ENCODE data around the gene ZNF750.

Gene ZNF750

GRCh38 chr17:82862737-82863382 lies 23.0 kb upstream of the ZNF750 start:
- peak overlapping the region in 15 of 21 experiments; percentile 3 to 91 (median 80) for H3K27ac ChIP-seq
- no peak overlapping the region for H3K4me3 ChIP-seq

- peak overlapping the region in 2 of 21 experiments; percentile 64 to 91 for H3K27ac ChIP-seq
- H3K4me3 ChIP-seq, result no peak overlapping the region
These were observed 22.4 kb upstream of the ZNF750 start for GRCh38 chr17:82862191-82862590.

- no peak overlapping the region for H3K27ac ChIP-seq
These were observed 21.6 kb upstream of the ZNF750 start for GRCh38 chr17:82861393-82861775.

GRCh38 chr17:82860606-82861392 lies 21.0 kb upstream of the ZNF750 start:
- peak overlapping the region in 3 of 7 experiments; percentile 0 to 4 (median 3) for H3K4me3 ChIP-seq
- H3K27ac ChIP-seq, result peak overlapping the region in 20 of 21 experiments; percentile 53 to 95 (median 86)

More at GRCh38 chr17:82861393-82861775, 21.6 kb upstream of the ZNF750 start:
- no peak overlapping the region for H3K4me3 ChIP-seq

- Histone ChIP-seq H3K27ac (peak overlapping the region; percentile 53 to 95 (median 85)), H3K4me3 (peak overlapping the region in 3 of 7 experiments; percentile 0 to 4 (median 3))
These were observed 19.9 kb upstream of the ZNF750 start for GRCh38 chr17:82859431-82860403.

GRCh38 chr17:82858376-82859126 lies 18.7 kb upstream of the ZNF750 start:
- H3K4me3 ChIP-seq, result no peak overlapping the region
- H3K27ac ChIP-seq, result peak overlapping the region in 20 of 21 experiments; percentile 53 to 95 (median 86)

- no peak overlapping the region for H3K27ac ChIP-seq
- no peak overlapping the region for H3K4me3 ChIP-seq
These were observed 16.5 kb upstream of the ZNF750 start for GRCh38 chr17:82856361-82856760.

GRCh38 chr17:82854226-82854625 lies 14.4 kb upstream of the ZNF750 start:
- no peak overlapping the region for H3K27ac ChIP-seq
- no peak overlapping the region for H3K4me3 ChIP-seq

- Histone ChIP-seq H3K27ac (no peak overlapping the region), H3K4me3 (no peak overlapping the region)
These were observed 11.6 kb upstream of the ZNF750 start for GRCh38 chr17:82851381-82851780.

GRCh38 chr17:82849076-82849945 lies 9.5 kb upstream of the ZNF750 start:
- Histone ChIP-seq H3K27ac (no peak overlapping the region), H3K4me3 (no peak overlapping the region)

GRCh38 chr17:82848022-82848592 lies 8.3 kb upstream of the ZNF750 start:
- Histone ChIP-seq H3K4me3 (peak overlapping the region in 3 of 7 experiments; percentile 2 to 25 (median 7)), H3K27ac (peak overlapping the region in 18 of 21 experiments; percentile 14 to 75 (median 54))

- H3K27ac ChIP-seq, result peak overlapping the region in 15 of 21 experiments; percentile 6 to 79 (median 46)
These were observed 6.4 kb upstream of the ZNF750 start for GRCh38 chr17:82846061-82846691.

GRCh38 chr17:82845163-82845807 lies 5.5 kb upstream of the ZNF750 start:
- peak overlapping the region in 1 of 7 experiments; percentile 8 for H3K4me3 ChIP-seq
- H3K27ac ChIP-seq, result peak overlapping the region in 11 of 21 experiments; percentile 25 to 79 (median 49)

More at GRCh38 chr17:82846061-82846691, 6.4 kb upstream of the ZNF750 start:
- H3K4me3 ChIP-seq, result peak overlapping the region in 1 of 7 experiments; percentile 8

GRCh38 chr17:82844796-82845162 lies 5.0 kb upstream of the ZNF750 start:
- Histone ChIP-seq H3K4me3 (no peak overlapping the region), H3K27ac (peak overlapping the region in 8 of 21 experiments; percentile 5 to 79 (median 49))

GRCh38 chr17:82843904-82844680 lies 4.3 kb upstream of the ZNF750 start:
- Histone ChIP-seq H3K4me3 (no peak overlapping the region), H3K27ac (peak overlapping the region in 8 of 21 experiments; percentile 5 to 79 (median 49))

All from skin epidermis (tissue), 12 donors.